ENCODE results near the gene RBL1.

The RBL1 gene

DNA sequence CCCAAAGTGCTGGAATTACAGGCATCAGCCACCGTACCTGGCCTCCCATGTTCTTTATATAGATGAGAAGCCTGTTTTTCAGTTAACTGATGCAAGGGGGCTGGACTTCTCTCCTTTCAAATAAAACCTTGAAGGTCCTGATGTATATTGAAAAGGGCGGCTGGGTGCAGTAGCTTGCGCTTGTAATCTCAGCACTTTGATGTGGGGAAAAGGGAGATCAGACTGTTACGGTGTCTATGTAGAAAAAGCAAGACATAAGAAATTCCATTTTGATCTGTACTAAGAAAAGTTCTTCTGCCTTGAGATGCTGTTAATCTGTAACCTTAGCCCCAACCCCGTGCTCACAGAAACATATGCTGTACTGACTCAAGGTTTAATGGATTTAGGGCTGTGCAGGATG, 128.2 kb downstream of the RBL1 start:
- TF ChIP-seq FOXP2 (optimal IDR thresholded peaks at IDR 0.05; ENCODE audit: borderline replicate concordance, extremely low read depth, extremely low read length, insufficient read depth) (no peak), POLR2AphosphoS5 (IDR thresholded peaks at IDR 0.05; ENCODE audit: low read depth, low read length) (no peak), SIN3A (IDR thresholded peaks at IDR 0.05; ENCODE audit: borderline replicate concordance, insufficient read depth, low read length) (no peak), TAF1 (IDR thresholded peaks at IDR 0.05; ENCODE audit: borderline replicate concordance, insufficient read depth, low read length) (no peak)
- TF ChIP-seq, protein P1, sequence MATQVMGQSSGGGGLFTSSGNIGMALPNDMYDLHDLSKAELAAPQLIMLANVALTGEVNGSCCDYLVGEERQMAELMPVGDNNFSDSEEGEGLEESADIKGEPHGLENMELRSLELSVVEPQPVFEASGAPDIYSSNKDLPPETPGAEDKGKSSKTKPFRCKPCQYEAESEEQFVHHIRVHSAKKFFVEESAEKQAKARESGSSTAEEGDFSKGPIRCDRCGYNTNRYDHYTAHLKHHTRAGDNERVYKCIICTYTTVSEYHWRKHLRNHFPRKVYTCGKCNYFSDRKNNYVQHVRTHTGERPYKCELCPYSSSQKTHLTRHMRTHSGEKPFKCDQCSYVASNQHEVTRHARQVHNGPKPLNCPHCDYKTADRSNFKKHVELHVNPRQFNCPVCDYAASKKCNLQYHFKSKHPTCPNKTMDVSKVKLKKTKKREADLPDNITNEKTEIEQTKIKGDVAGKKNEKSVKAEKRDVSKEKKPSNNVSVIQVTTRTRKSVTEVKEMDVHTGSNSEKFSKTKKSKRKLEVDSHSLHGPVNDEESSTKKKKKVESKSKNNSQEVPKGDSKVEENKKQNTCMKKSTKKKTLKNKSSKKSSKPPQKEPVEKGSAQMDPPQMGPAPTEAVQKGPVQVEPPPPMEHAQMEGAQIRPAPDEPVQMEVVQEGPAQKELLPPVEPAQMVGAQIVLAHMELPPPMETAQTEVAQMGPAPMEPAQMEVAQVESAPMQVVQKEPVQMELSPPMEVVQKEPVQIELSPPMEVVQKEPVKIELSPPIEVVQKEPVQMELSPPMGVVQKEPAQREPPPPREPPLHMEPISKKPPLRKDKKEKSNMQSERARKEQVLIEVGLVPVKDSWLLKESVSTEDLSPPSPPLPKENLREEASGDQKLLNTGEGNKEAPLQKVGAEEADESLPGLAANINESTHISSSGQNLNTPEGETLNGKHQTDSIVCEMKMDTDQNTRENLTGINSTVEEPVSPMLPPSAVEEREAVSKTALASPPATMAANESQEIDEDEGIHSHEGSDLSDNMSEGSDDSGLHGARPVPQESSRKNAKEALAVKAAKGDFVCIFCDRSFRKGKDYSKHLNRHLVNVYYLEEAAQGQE (IDR thresholded peaks at IDR 0.05; ENCODE audit: insufficient read depth in 1 of 2, low read depth in 2 of 2, low read length in 2 of 2) = no peak

DNA sequence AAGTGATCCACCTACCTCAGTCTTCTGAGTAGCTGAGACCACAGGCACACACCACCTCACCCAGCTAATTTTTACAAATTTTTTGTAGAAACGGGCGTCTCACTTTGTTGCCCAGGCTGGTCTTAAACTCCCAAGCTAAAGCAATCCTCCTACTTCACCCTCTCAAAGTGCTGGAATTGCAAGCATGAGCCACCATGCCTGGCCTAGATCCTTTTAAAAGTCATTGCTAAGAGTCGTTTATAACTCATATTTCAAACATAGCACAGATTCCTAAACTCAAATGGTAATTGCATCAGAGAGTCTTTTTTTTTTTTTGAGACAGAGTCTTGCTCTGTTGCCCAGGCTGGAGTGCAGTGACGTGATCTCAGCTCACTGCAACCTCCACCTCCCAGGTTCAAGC, 136.6 kb downstream of the RBL1 start:
- TF ChIP-seq FOXP2 (optimal IDR thresholded peaks at IDR 0.05; ENCODE audit: borderline replicate concordance, extremely low read depth, extremely low read length, insufficient read depth) = no peak
- TF ChIP-seq POLR2AphosphoS5 (IDR thresholded peaks at IDR 0.05; ENCODE audit: low read depth, low read length) = no peak
- TF ChIP-seq SIN3A (IDR thresholded peaks at IDR 0.05; ENCODE audit: borderline replicate concordance, insufficient read depth, low read length) = no peak
- no peak for TF ChIP-seq TAF1 (IDR thresholded peaks at IDR 0.05; ENCODE audit: borderline replicate concordance, insufficient read depth, low read length)
- TF ChIP-seq, protein P1 (IDR thresholded peaks at IDR 0.05; ENCODE audit: insufficient read depth in 1 of 2, low read depth in 2 of 2, low read length in 2 of 2) = no peak

DNA sequence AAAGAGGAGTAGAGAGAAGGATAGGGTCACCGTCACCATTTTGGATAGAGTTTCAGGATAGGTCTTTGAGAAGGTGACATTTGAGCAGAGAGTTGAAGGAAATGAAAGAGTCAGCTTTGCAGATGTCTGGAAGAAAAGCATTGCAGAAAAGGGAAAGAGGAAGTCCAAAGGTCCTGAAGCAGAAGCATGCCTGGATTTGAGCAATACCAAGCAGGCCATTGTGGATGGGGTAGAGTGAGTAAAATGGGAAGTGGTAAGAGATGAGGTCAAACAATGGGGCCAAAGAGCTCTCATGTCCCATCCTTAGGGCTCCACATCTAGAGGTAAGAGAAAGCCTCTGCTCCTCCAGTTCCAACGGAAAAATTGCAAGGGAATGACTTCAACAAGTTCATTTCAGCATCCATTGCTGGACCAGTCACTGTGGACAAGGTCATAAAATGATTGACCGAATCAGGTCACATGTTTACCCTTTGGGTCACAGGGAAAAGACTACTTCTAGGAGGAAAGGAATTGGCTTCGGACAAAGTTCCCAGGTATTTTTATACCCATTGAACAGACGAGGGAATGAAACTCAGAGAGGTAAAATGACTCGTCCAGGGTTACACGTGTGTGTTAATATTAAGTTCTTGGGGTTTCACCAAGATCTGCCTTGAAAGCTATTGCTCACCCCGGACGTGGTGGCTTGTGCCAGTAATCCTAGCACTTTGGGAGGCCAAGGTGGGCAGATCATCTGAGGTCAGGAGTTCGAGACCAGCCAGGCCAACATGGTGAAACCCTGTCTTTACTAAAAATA, 137.7 kb downstream of the RBL1 start:
- no peak for TF ChIP-seq POLR2AphosphoS5 (IDR thresholded peaks at IDR 0.05; ENCODE audit: low read depth, low read length)
- TF ChIP-seq TAF1 (IDR thresholded peaks at IDR 0.05; ENCODE audit: borderline replicate concordance, insufficient read depth, low read length) = no peak

DNA sequence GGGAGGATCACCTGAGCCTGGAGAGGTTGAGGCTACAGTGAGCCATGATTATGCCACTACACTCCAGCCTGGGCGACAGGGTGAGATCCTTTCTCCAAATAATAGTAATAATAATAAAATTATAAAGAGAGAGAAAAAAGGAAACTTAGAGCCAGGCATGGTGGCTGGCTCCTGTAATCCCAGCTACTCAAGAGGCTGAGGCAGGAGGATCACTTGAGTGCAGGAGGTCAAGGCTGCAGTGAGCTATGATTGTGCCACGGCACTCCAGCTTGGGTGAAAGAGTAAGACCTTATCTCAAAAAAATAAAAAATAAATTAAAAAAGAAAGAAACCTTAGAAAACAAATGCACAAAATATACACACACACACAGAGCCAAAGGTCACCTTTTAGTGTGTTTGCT, 139.1 kb downstream of the RBL1 start:
- TF ChIP-seq, protein P1 (IDR thresholded peaks at IDR 0.05; ENCODE audit: insufficient read depth in 1 of 2, low read depth in 2 of 2, low read length in 2 of 2) = no peak
- TF ChIP-seq TAF1 (IDR thresholded peaks at IDR 0.05; ENCODE audit: borderline replicate concordance, insufficient read depth, low read length) = no peak
- TF ChIP-seq SIN3A (IDR thresholded peaks at IDR 0.05; ENCODE audit: borderline replicate concordance, insufficient read depth, low read length) = no peak
- TF ChIP-seq FOXP2 (optimal IDR thresholded peaks at IDR 0.05; ENCODE audit: borderline replicate concordance, extremely low read depth, extremely low read length, insufficient read depth) = no peak
- no peak for TF ChIP-seq POLR2AphosphoS5 (IDR thresholded peaks at IDR 0.05; ENCODE audit: low read depth, low read length)

DNA sequence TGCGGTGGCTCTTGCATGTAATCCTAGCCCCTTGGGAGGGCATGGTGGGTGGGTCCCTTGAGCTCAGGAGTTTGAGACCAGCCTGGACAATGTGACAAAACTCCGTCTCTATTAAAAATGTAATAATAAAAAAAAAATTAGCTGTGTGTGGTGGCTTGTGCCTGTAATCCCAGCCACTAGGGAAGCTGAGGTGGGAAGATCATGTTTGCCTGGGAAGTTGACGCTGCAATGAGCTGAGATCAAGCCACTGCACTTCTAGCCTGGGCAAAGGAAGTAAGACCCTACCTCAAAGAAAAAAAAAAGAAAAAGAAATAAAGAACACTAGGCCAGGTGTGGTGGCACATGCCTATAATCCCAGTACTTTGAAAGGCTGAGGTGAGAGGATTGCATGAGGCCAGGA, 139.8 kb downstream of the RBL1 start:
- TF ChIP-seq POLR2AphosphoS5 (IDR thresholded peaks at IDR 0.05; ENCODE audit: low read depth, low read length) (no peak), TAF1 (IDR thresholded peaks at IDR 0.05; ENCODE audit: borderline replicate concordance, insufficient read depth, low read length) (no peak), FOXP2 (optimal IDR thresholded peaks at IDR 0.05; ENCODE audit: borderline replicate concordance, extremely low read depth, extremely low read length, insufficient read depth) (no peak), SIN3A (IDR thresholded peaks at IDR 0.05; ENCODE audit: borderline replicate concordance, insufficient read depth, low read length) (no peak)
- TF ChIP-seq, protein P1 (IDR thresholded peaks at IDR 0.05; ENCODE audit: insufficient read depth in 1 of 2, low read depth in 2 of 2, low read length in 2 of 2) = no peak
